GM18520 (cell line): ENCODE measurements around the gene OR2T29.
"Not testable (repeated sequence)": the region's sequence is repeated elsewhere in the genome, so short reads cannot be mapped to it uniquely, and the experiment has no call there.

Source experiments
- ATAC-seq: cut with Tn5 transposase; IDR thresholded peaks from one replicate; pipeline ENCODE4 v1.9.1; 2021; ENCODE audit not compliant: unreplicated experiment

Gene OR2T29

GRCh38 chr1:248562672-248563071, at the start of gene OR2T29:
Gene OR2T29, minus strand, starts transcription at chr1:248562772. Its CDS starts 3,281 bp downstream, at chr1:248559491.
- ATAC-seq: not testable (repeated sequence)

- ATAC-seq: no peak
Measured at GRCh38 chr1:248611883-248612414, 49.4 kb upstream of the OR2T29 start.

GRCh38 chr1:248610301-248610700, 47.7 kb upstream of the OR2T29 start:
- ATAC-seq: no peak

- no peak for ATAC-seq
Measured at GRCh38 chr1:248599396-248599795, 36.8 kb upstream of the OR2T29 start.

GRCh38 chr1:248597589-248597988, 35.0 kb upstream of the OR2T29 start, which contains the start of gene OR2T10:
Gene OR2T10, minus strand, starts transcription at chr1:248597700. Its CDS starts 3,932 bp downstream, at chr1:248593768.
- ATAC-seq: no peak

GRCh38 chr1:248596615-248597014, 34.0 kb upstream of the OR2T29 start:
- no peak for ATAC-seq

- no peak for ATAC-seq
Measured at GRCh38 chr1:248593226-248593625, 30.7 kb upstream of the OR2T29 start.

- ATAC-seq: no peak
Measured at GRCh38 chr1:248592655-248593054, 30.1 kb upstream of the OR2T29 start.

GRCh38 chr1:248590055-248590454, 27.5 kb upstream of the OR2T29 start:
- ATAC-seq: no peak

- ATAC-seq: no peak
Measured at GRCh38 chr1:248589334-248589733, 26.8 kb upstream of the OR2T29 start.

GRCh38 chr1:248585266-248585665, 22.7 kb upstream of the OR2T29 start:
- no peak for ATAC-seq

- no peak for ATAC-seq
Measured at GRCh38 chr1:248576260-248576980, 13.8 kb upstream of the OR2T29 start.

- ATAC-seq: not testable (repeated sequence)
Measured at GRCh38 chr1:248574657-248575056, 12.1 kb upstream of the OR2T29 start, which contains the start of gene OR2T34. Gene OR2T34, minus strand, starts transcription at chr1:248574757. Its CDS starts 0 bp downstream, at chr1:248574757.

GRCh38 chr1:248573856-248574255, 11.3 kb upstream of the OR2T29 start:
- ATAC-seq: not testable (repeated sequence)

GRCh38 chr1:248572049-248572448, 9.5 kb upstream of the OR2T29 start:
- peak; percentile 80 for ATAC-seq

GRCh38 chr1:248570811-248571210, 8.2 kb upstream of the OR2T29 start:
- not testable (repeated sequence) for ATAC-seq

GRCh38 chr1:248569049-248569448, 6.5 kb upstream of the OR2T29 start:
- ATAC-seq: not testable (repeated sequence)

- ATAC-seq: not testable (repeated sequence)
Measured at GRCh38 chr1:248565530-248566373, 3.2 kb upstream of the OR2T29 start.

- not testable (repeated sequence) for ATAC-seq
Measured at GRCh38 chr1:248551027-248551426, 11.5 kb downstream of the OR2T29 start.

- ATAC-seq: not testable (repeated sequence)
Measured at GRCh38 chr1:248547383-248547782, 15.2 kb downstream of the OR2T29 start.

- not testable (repeated sequence) for ATAC-seq
Measured at GRCh38 chr1:248537449-248537848, 25.1 kb downstream of the OR2T29 start.
